ENCODE results near the gene ZMIZ1.

ZMIZ1 gene

GRCh38 chr10:79262959-79263746 lies 194.4 kb downstream of the ZMIZ1 start:
- no peak for DNase-seq (ENCODE audit: low read depth, low spot score)
- Histone ChIP-seq H3K9ac (ENCODE audit: insufficient read length, low read depth) (no peak overlapping the region), H3K4me1 (ENCODE audit: insufficient read depth, insufficient read length) (peaks cover 16% of the 10 kb centered on the region), H3K27me3 (ENCODE audit: insufficient read depth, insufficient read length) (no peaks in the 10 kb centered on the region), H3K9me3 (ENCODE audit: insufficient read depth, low read length) (no peaks in the 10 kb centered on the region), H3K4me3 (ENCODE audit: insufficient read length, low read depth) (no peak overlapping the region), H3K36me3 (ENCODE audit: insufficient read depth, insufficient read length, low read length) (peaks cover 55% of the 10 kb centered on the region)
- TF ChIP-seq YY1 (IDR thresholded peaks at IDR 0.05; ENCODE audit: insufficient read depth, insufficient read length) (no peak), ZNF274 (IDR thresholded peaks at IDR 0.05; ENCODE audit: low read depth, low read length) (no peak), SUZ12 (IDR thresholded peaks at IDR 0.05; ENCODE audit: extremely low read depth, insufficient read depth, insufficient read length) (no peak)

GRCh38 chr10:79263939-79264338 lies 195.2 kb downstream of the ZMIZ1 start:
- Histone ChIP-seq H3K9ac (ENCODE audit: insufficient read length, low read depth) (no peak overlapping the region), H3K4me1 (ENCODE audit: insufficient read depth, insufficient read length) (peaks cover 16% of the 10 kb centered on the region), H3K27me3 (ENCODE audit: insufficient read depth, insufficient read length) (no peaks in the 10 kb centered on the region), H3K4me3 (ENCODE audit: insufficient read length, low read depth) (no peak overlapping the region), H3K9me3 (ENCODE audit: insufficient read depth, low read length) (no peaks in the 10 kb centered on the region), H3K36me3 (ENCODE audit: insufficient read depth, insufficient read length, low read length) (peaks cover 54% of the 10 kb centered on the region)
- DNase-seq (ENCODE audit: low read depth, low spot score), result no peak
- no peak for TF ChIP-seq SUZ12 (IDR thresholded peaks at IDR 0.05; ENCODE audit: extremely low read depth, insufficient read depth, insufficient read length)
- TF ChIP-seq YY1 (IDR thresholded peaks at IDR 0.05; ENCODE audit: insufficient read depth, insufficient read length), result no peak
- TF ChIP-seq ZNF274 (IDR thresholded peaks at IDR 0.05; ENCODE audit: low read depth, low read length), result no peak

- TF ChIP-seq ZNF274 (IDR thresholded peaks at IDR 0.05; ENCODE audit: low read depth, low read length), result no peak
- no peak for TF ChIP-seq SUZ12 (IDR thresholded peaks at IDR 0.05; ENCODE audit: extremely low read depth, insufficient read depth, insufficient read length)
- no peak for TF ChIP-seq YY1 (IDR thresholded peaks at IDR 0.05; ENCODE audit: insufficient read depth, insufficient read length)
- H3K36me3 ChIP-seq (ENCODE audit: insufficient read depth, insufficient read length, low read length), result peaks cover 62% of the 10 kb centered on the region
- DNase-seq (ENCODE audit: low read depth, low spot score), result no peak
- no peaks in the 10 kb centered on the region for H3K9me3 ChIP-seq (ENCODE audit: insufficient read depth, low read length)
- peaks cover 16% of the 10 kb centered on the region for H3K4me1 ChIP-seq (ENCODE audit: insufficient read depth, insufficient read length)
- H3K9ac ChIP-seq (ENCODE audit: insufficient read length, low read depth), result no peak overlapping the region
- H3K4me3 ChIP-seq (ENCODE audit: insufficient read length, low read depth), result no peak overlapping the region
- no peaks in the 10 kb centered on the region for H3K27me3 ChIP-seq (ENCODE audit: insufficient read depth, insufficient read length)
Measured at GRCh38 chr10:79264942-79265341, 196.2 kb downstream of the ZMIZ1 start.

- DNase-seq (ENCODE audit: low read depth, low spot score), result no peak
- H3K9ac ChIP-seq (ENCODE audit: insufficient read length, low read depth), result no peak overlapping the region
- H3K4me1 ChIP-seq (ENCODE audit: insufficient read depth, insufficient read length), result peaks cover 15% of the 10 kb centered on the region
- TF ChIP-seq ZNF274 (IDR thresholded peaks at IDR 0.05; ENCODE audit: low read depth, low read length) (no peak), SUZ12 (IDR thresholded peaks at IDR 0.05; ENCODE audit: extremely low read depth, insufficient read depth, insufficient read length) (no peak), YY1 (IDR thresholded peaks at IDR 0.05; ENCODE audit: insufficient read depth, insufficient read length) (no peak)
- no peaks in the 10 kb centered on the region for H3K9me3 ChIP-seq (ENCODE audit: insufficient read depth, low read length)
- no peaks in the 10 kb centered on the region for H3K27me3 ChIP-seq (ENCODE audit: insufficient read depth, insufficient read length)
- H3K36me3 ChIP-seq (ENCODE audit: insufficient read depth, insufficient read length, low read length), result peaks cover 70% of the 10 kb centered on the region
- no peak overlapping the region for H3K4me3 ChIP-seq (ENCODE audit: insufficient read length, low read depth)
Measured at GRCh38 chr10:79266084-79266483, 197.3 kb downstream of the ZMIZ1 start.

GRCh38 chr10:79266543-79267312 lies 198.0 kb downstream of the ZMIZ1 start:
- DNase-seq (ENCODE audit: low read depth, low spot score), result no peak
- Histone ChIP-seq H3K36me3 (ENCODE audit: insufficient read depth, insufficient read length, low read length) (peaks cover 77% of the 10 kb centered on the region), H3K9ac (ENCODE audit: insufficient read length, low read depth) (no peak overlapping the region), H3K4me1 (ENCODE audit: insufficient read depth, insufficient read length) (peaks cover 17% of the 10 kb centered on the region), H3K9me3 (ENCODE audit: insufficient read depth, low read length) (no peaks in the 10 kb centered on the region), H3K27me3 (ENCODE audit: insufficient read depth, insufficient read length) (no peaks in the 10 kb centered on the region), H3K4me3 (ENCODE audit: insufficient read length, low read depth) (no peak overlapping the region)
- TF ChIP-seq SUZ12 (IDR thresholded peaks at IDR 0.05; ENCODE audit: extremely low read depth, insufficient read depth, insufficient read length), result no peak

GRCh38 chr10:79267499-79267898 lies 198.7 kb downstream of the ZMIZ1 start:
- no peak for TF ChIP-seq ZNF274 (IDR thresholded peaks at IDR 0.05; ENCODE audit: low read depth, low read length)
- TF ChIP-seq SUZ12 (IDR thresholded peaks at IDR 0.05; ENCODE audit: extremely low read depth, insufficient read depth, insufficient read length), result no peak
- TF ChIP-seq YY1 (IDR thresholded peaks at IDR 0.05; ENCODE audit: insufficient read depth, insufficient read length), result no peak
- no peak for DNase-seq (ENCODE audit: low read depth, low spot score)
- no peaks in the 10 kb centered on the region for H3K27me3 ChIP-seq (ENCODE audit: insufficient read depth, insufficient read length)
- peaks cover 16% of the 10 kb centered on the region for H3K4me1 ChIP-seq (ENCODE audit: insufficient read depth, insufficient read length)
- H3K9ac ChIP-seq (ENCODE audit: insufficient read length, low read depth), result no peak overlapping the region
- H3K36me3 ChIP-seq (ENCODE audit: insufficient read depth, insufficient read length, low read length), result peaks cover 76% of the 10 kb centered on the region
- H3K4me3 ChIP-seq (ENCODE audit: insufficient read length, low read depth), result no peak overlapping the region
- no peaks in the 10 kb centered on the region for H3K9me3 ChIP-seq (ENCODE audit: insufficient read depth, low read length)

- Histone ChIP-seq H3K9ac (ENCODE audit: insufficient read length, low read depth) (no peak overlapping the region), H3K4me1 (ENCODE audit: insufficient read depth, insufficient read length) (peaks cover 16% of the 10 kb centered on the region), H3K9me3 (ENCODE audit: insufficient read depth, low read length) (no peaks in the 10 kb centered on the region), H3K36me3 (ENCODE audit: insufficient read depth, insufficient read length, low read length) (peaks cover 73% of the 10 kb centered on the region), H3K27me3 (ENCODE audit: insufficient read depth, insufficient read length) (no peaks in the 10 kb centered on the region), H3K4me3 (ENCODE audit: insufficient read length, low read depth) (no peak overlapping the region)
- TF ChIP-seq SUZ12 (IDR thresholded peaks at IDR 0.05; ENCODE audit: extremely low read depth, insufficient read depth, insufficient read length) (no peak), ZNF274 (IDR thresholded peaks at IDR 0.05; ENCODE audit: low read depth, low read length) (no peak), YY1 (IDR thresholded peaks at IDR 0.05; ENCODE audit: insufficient read depth, insufficient read length) (no peak)
- DNase-seq (ENCODE audit: low read depth, low spot score), result no peak
Measured at GRCh38 chr10:79268161-79268601, 199.4 kb downstream of the ZMIZ1 start.

Measured in NT2/D1 (cell line).